Measurements from ENCODE around the gene EID1.
A peak's percentile ranks its signal among the peaks of the same experiment; 100 is the strongest.
"Not testable (repeated sequence)": the region's sequence is repeated elsewhere in the genome, so short reads cannot be mapped to it uniquely, and the experiment has no call there.

EID1 gene

GRCh38 chr15:48845123-48845522 lies 32.8 kb upstream of the EID1 start:
- H3K9me3 ChIP-seq (ENCODE audit: insufficient read depth, low read length), result no peaks in the 10 kb centered on the region
- DNase-seq (ENCODE audit: low read depth, low spot score), result no peak
- H3K4me1 ChIP-seq (ENCODE audit: insufficient read depth, insufficient read length), result no peaks in the 10 kb centered on the region
- no peaks in the 10 kb centered on the region for H3K36me3 ChIP-seq (ENCODE audit: insufficient read depth, insufficient read length, low read length)
- no peak overlapping the region for H3K4me3 ChIP-seq (ENCODE audit: insufficient read length, low read depth)
- TF ChIP-seq ZNF274 (IDR thresholded peaks at IDR 0.05; ENCODE audit: low read depth, low read length) (no peak), SUZ12 (IDR thresholded peaks at IDR 0.05; ENCODE audit: extremely low read depth, insufficient read depth, insufficient read length) (no peak), YY1 (IDR thresholded peaks at IDR 0.05; ENCODE audit: insufficient read depth, insufficient read length) (no peak)
- no peak overlapping the region for H3K9ac ChIP-seq (ENCODE audit: insufficient read length, low read depth)
- H3K27me3 ChIP-seq (ENCODE audit: insufficient read depth, insufficient read length), result no peaks in the 10 kb centered on the region

DNA sequence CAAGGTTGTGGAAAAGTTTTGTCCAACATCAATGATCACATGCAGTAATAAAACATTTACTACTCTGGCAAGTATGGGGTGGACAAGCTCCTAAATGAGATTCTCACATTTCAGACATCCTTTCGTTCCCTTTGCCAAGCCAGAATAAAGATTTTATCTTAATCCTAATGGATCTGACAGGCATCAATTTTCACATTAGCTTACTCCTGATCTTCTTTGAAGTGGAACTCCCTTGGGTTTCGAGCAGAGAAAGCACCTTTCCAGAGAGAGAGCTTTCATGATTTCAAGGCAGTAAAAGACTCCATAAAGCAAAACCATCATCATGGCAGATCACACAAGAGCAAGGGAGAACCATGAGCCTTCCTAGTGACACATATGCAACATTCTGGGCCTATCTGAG lies 27.3 kb upstream of the EID1 start:
- Histone ChIP-seq H3K9ac (ENCODE audit: insufficient read length, low read depth) (no peak overlapping the region), H3K27me3 (ENCODE audit: insufficient read depth, insufficient read length) (no peaks in the 10 kb centered on the region), H3K4me1 (ENCODE audit: insufficient read depth, insufficient read length) (no peaks in the 10 kb centered on the region), H3K4me3 (ENCODE audit: insufficient read length, low read depth) (no peak overlapping the region), H3K36me3 (ENCODE audit: insufficient read depth, insufficient read length, low read length) (no peaks in the 10 kb centered on the region), H3K9me3 (ENCODE audit: insufficient read depth, low read length) (peaks cover 8% of the 10 kb centered on the region; the same call in 1 of the 2 replicates)
- DNase-seq (ENCODE audit: low read depth, low spot score), result no peak
- TF ChIP-seq SUZ12 (IDR thresholded peaks at IDR 0.05; ENCODE audit: extremely low read depth, insufficient read depth, insufficient read length), result no peak
- no peak for TF ChIP-seq YY1 (IDR thresholded peaks at IDR 0.05; ENCODE audit: insufficient read depth, insufficient read length)
- TF ChIP-seq ZNF274 (IDR thresholded peaks at IDR 0.05; ENCODE audit: low read depth, low read length), result no peak

DNA sequence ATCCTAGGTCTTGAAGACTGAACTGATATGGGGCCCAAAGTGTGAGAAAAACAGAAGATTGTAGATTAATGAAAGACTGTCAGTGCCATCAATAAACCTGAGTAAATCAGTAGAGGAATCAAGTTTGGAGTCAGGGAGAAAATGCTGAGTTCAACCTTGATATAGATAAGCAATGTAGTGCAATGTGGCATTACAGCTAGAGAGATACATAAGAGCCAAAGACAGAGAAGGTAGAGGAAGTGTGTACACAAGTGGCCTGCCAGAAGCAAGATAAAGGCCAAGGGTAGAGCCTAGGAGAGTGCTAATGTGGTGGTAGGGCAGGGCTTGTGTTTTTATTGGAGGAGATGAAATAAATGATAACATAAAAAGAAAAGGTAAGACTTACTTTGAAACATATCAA lies 26.0 kb upstream of the EID1 start:
- Histone ChIP-seq H3K36me3 (ENCODE audit: insufficient read depth, insufficient read length, low read length) (no peaks in the 10 kb centered on the region), H3K27me3 (ENCODE audit: insufficient read depth, insufficient read length) (no peaks in the 10 kb centered on the region), H3K4me1 (ENCODE audit: insufficient read depth, insufficient read length) (no peaks in the 10 kb centered on the region), H3K9me3 (ENCODE audit: insufficient read depth, low read length) (peaks cover 8% of the 10 kb centered on the region; the same call in 1 of the 2 replicates), H3K4me3 (ENCODE audit: insufficient read length, low read depth) (no peak overlapping the region), H3K9ac (ENCODE audit: insufficient read length, low read depth) (no peak overlapping the region)
- no peak for TF ChIP-seq ZNF274 (IDR thresholded peaks at IDR 0.05; ENCODE audit: low read depth, low read length)
- TF ChIP-seq YY1 (IDR thresholded peaks at IDR 0.05; ENCODE audit: insufficient read depth, insufficient read length), result no peak
- TF ChIP-seq SUZ12 (IDR thresholded peaks at IDR 0.05; ENCODE audit: extremely low read depth, insufficient read depth, insufficient read length), result no peak
- DNase-seq (ENCODE audit: low read depth, low spot score), result no peak

DNA sequence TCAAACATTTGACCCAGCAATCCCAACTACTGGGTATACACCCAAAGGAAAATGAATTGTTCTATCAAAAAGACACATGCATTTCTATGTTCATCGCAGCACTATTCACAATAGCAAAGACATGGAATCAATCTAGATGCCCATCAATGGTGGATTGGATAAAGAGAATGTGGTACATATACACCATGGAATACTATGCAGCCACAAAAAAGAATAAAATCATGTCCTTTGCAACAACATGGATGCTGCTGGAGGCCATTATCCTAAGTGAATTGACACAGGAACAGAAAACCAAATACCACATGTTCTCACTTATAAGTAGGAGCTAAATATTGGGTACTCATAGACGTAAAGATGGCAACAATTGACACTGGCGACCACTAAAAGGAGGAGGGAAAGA lies 23.5 kb upstream of the EID1 start:
- not testable (repeated sequence) for H3K4me1 ChIP-seq (ENCODE audit: insufficient read depth, insufficient read length); DNase-seq (ENCODE audit: low read depth, low spot score); H3K9me3 ChIP-seq (ENCODE audit: insufficient read depth, low read length); H3K27me3 ChIP-seq (ENCODE audit: insufficient read depth, insufficient read length); H3K4me3 ChIP-seq (ENCODE audit: insufficient read length, low read depth); H3K36me3 ChIP-seq (ENCODE audit: insufficient read depth, insufficient read length, low read length); H3K9ac ChIP-seq (ENCODE audit: insufficient read length, low read depth)

DNA sequence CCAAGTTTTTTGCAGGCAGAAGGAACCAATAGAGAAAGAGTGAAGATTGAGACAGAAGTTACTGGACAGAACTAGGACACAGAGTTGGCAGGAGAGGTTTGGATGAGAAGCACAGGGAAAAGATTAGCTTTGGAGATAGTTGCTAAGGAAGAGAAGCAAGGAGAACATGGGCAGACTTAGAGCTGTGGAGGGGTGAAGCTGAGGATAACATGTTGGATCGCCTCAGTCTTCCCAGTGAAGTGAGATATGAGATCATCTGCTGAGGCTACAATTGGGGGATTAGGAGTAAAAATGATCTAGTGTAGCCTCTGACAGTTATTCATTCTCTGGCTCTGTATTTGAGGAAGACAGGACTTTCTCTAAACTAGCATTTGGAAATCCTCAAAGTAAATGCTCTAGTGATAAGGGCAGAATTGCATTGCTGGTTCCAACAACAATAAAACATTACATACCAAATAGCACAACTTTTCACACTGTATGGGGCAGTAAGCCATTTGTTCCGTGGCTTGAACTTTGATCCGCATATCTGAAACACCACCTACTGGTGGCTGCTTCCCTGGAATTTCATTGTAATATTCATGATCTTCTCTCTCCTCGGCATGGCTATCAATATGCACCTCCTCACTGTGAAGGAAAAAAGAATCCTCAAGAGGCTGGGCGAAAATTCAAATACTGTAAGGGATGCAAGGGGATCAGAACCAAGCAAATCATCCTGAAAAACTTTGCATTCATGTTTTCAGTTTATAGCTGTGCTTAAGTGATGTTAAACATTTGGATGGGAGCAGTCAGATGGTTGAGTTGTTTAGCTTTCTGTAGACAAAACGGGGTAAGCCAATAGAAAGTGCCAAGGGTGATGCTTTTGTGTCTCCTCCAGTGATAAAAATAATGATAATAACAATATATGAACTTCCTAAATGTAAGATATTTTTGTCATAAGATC lies 22.2 kb upstream of the EID1 start:
- peaks cover 8% of the 10 kb centered on the region; the same call in 1 of the 2 replicates for H3K9me3 ChIP-seq (ENCODE audit: insufficient read depth, low read length)
- H3K9ac ChIP-seq (ENCODE audit: insufficient read length, low read depth), result no peak overlapping the region
- no peaks in the 10 kb centered on the region for H3K27me3 ChIP-seq (ENCODE audit: insufficient read depth, insufficient read length)
- no peak for DNase-seq (ENCODE audit: low read depth, low spot score)
- TF ChIP-seq SUZ12 (IDR thresholded peaks at IDR 0.05; ENCODE audit: extremely low read depth, insufficient read depth, insufficient read length), result no peak
- no peak for TF ChIP-seq ZNF274 (IDR thresholded peaks at IDR 0.05; ENCODE audit: low read depth, low read length)
- TF ChIP-seq YY1 (IDR thresholded peaks at IDR 0.05; ENCODE audit: insufficient read depth, insufficient read length), result no peak
- H3K4me1 ChIP-seq (ENCODE audit: insufficient read depth, insufficient read length), result no peaks in the 10 kb centered on the region
- no peak overlapping the region for H3K4me3 ChIP-seq (ENCODE audit: insufficient read length, low read depth)
- no peaks in the 10 kb centered on the region for H3K36me3 ChIP-seq (ENCODE audit: insufficient read depth, insufficient read length, low read length)

DNA sequence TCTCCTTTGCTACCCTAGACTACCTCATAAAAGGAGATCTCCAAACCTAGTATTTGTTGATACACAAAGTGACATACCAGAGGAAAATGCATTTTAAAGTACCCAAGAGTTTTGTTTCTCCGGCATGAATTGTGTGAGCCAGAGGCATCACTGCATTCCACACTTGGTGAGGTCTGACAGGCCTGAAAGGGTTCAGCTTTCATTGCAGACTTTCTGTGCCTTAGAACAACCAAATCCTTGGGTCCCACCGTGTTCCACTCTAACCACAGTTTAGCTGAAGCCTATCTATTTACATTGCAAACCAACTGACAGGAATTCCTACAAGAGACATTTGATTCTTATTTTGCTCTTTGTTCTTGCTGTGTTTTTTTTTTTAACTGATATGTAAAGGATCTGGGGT lies 21.0 kb upstream of the EID1 start:
- no peak overlapping the region for H3K9ac ChIP-seq (ENCODE audit: insufficient read length, low read depth)
- TF ChIP-seq YY1 (IDR thresholded peaks at IDR 0.05; ENCODE audit: insufficient read depth, insufficient read length), result no peak
- H3K36me3 ChIP-seq (ENCODE audit: insufficient read depth, insufficient read length, low read length), result no peaks in the 10 kb centered on the region
- peak; percentile 70 for DNase-seq (ENCODE audit: low read depth, low spot score)
- no peaks in the 10 kb centered on the region for H3K4me1 ChIP-seq (ENCODE audit: insufficient read depth, insufficient read length)
- no peak overlapping the region for H3K4me3 ChIP-seq (ENCODE audit: insufficient read length, low read depth)
- H3K9me3 ChIP-seq (ENCODE audit: insufficient read depth, low read length), result peaks cover 8% of the 10 kb centered on the region; the same call in 1 of the 2 replicates
- H3K27me3 ChIP-seq (ENCODE audit: insufficient read depth, insufficient read length), result no peaks in the 10 kb centered on the region

DNA sequence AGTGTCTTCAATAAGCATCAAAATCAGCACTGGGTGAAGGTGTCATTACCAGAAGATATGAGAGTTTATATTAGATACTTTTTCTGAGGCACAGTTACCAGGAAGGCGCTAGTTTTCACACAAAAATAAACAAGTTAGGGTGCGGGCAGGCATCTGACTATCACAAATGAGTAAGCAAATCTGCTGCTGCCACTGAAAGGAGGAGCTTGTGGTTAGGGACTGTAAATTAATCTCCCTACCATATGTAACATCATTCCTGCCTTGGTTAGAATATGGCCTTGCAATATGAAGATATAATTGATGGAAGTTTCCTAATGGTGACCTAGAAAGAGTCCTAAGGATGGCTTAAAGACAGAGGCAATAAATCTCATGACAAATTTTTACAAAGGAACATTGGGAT lies 19.5 kb upstream of the EID1 start:
- H3K9me3 ChIP-seq (ENCODE audit: insufficient read depth, low read length), result peaks cover 8% of the 10 kb centered on the region; the same call in 1 of the 2 replicates
- no peak overlapping the region for H3K4me3 ChIP-seq (ENCODE audit: insufficient read length, low read depth)
- no peaks in the 10 kb centered on the region for H3K27me3 ChIP-seq (ENCODE audit: insufficient read depth, insufficient read length)
- DNase-seq (ENCODE audit: low read depth, low spot score), result no peak
- H3K9ac ChIP-seq (ENCODE audit: insufficient read length, low read depth), result no peak overlapping the region
- no peaks in the 10 kb centered on the region for H3K36me3 ChIP-seq (ENCODE audit: insufficient read depth, insufficient read length, low read length)
- no peaks in the 10 kb centered on the region for H3K4me1 ChIP-seq (ENCODE audit: insufficient read depth, insufficient read length)
- TF ChIP-seq YY1 (IDR thresholded peaks at IDR 0.05; ENCODE audit: insufficient read depth, insufficient read length) (no peak), ZNF274 (IDR thresholded peaks at IDR 0.05; ENCODE audit: low read depth, low read length) (no peak), SUZ12 (IDR thresholded peaks at IDR 0.05; ENCODE audit: extremely low read depth, insufficient read depth, insufficient read length) (no peak)

Data from NT2/D1 (cell line).